Stimulated activated naive CD8-positive, alpha-beta T cell treated with anti-CD3 and anti-CD28 coated beads, Interleukin-15, Interleukin-2, amounts not matched to agents 100 ng/mL and 50 ng/mL, for 24 hours (primary cell): ENCODE data around the gene MAN2A2.

Experiments
- H3K27ac Mint-ChIP-seq: one replicate; pipeline ENCODE4 v1.8.0; 2021; ENCODE audit warnings: mild to moderate bottlenecking, mixed read lengths
- H3K27me3 Mint-ChIP-seq: one replicate; pipeline ENCODE4 v1.8.0; 2021; ENCODE audit warnings: mixed read lengths
- H3K36me3 Mint-ChIP-seq: one replicate; pipeline ENCODE4 v1.8.0; 2021; ENCODE audit warnings: low read depth, mixed read lengths
- H3K4me1 Mint-ChIP-seq: one replicate; pipeline ENCODE4 v1.8.0; 2021; ENCODE audit warnings: low read depth, mixed read lengths
- H3K4me3 Mint-ChIP-seq: one replicate; pipeline ENCODE4 v1.8.0; 2021; ENCODE audit warnings: mild to moderate bottlenecking, mixed read lengths
- H3K9me3 Mint-ChIP-seq: one replicate; pipeline ENCODE4 v1.8.0; 2021; ENCODE audit warnings: mixed read lengths

Gene MAN2A2

GRCh38 chr15:90957031-90957790 lies 54.1 kb downstream of the MAN2A2 start:
- Mint-ChIP-seq H3K9me3 (no peaks in the 10 kb centered on the region), H3K27me3 (no peaks in the 10 kb centered on the region), H3K36me3 (peaks cover 46% of the 10 kb centered on the region), H3K4me3 (peak overlapping the region; percentile 57), H3K4me1 (peaks cover 12% of the 10 kb centered on the region), H3K27ac (peak overlapping the region; percentile 47)

- Mint-ChIP-seq H3K27ac (peak overlapping the region; percentile 47), H3K36me3 (peaks cover 46% of the 10 kb centered on the region), H3K9me3 (no peaks in the 10 kb centered on the region), H3K27me3 (no peaks in the 10 kb centered on the region), H3K4me3 (peak overlapping the region; percentile 57), H3K4me1 (peaks cover 12% of the 10 kb centered on the region)
These were observed 54.7 kb downstream of the MAN2A2 start for GRCh38 chr15:90957791-90958190.

DNA sequence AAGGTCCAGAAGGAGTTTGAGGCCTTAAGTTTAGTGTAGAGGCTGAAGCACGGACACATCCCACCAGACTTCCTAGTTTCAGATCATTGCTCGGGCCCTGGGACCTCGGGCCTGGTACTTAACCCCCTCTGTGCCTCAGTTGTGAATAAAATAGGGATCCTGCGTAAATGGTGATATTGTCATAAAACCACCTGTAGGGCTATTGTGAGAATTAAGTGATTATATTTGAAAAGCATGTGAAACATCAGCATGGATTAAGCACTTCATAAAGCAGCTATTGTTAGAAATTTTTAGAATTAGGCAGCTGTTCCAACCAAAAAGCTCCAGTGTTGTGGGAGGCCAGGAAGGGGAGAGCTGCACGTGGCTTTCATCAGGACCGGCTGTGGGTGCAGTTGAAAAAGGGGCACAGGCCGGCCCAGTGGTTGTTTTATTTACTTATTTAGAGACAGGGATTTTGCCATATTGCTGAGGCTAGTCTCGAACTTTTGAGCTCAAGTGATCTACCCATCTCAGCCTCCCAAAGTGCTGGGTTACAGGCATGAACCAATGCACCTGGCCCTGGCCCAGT lies 56.0 kb downstream of the MAN2A2 start:
- peaks cover 46% of the 10 kb centered on the region for H3K36me3 Mint-ChIP-seq
- H3K27ac Mint-ChIP-seq: no peak overlapping the region

GRCh38 chr15:90959894-90960293 lies 56.8 kb downstream of the MAN2A2 start:
- Mint-ChIP-seq H3K4me1 (peaks cover 12% of the 10 kb centered on the region), H3K27ac (no peak overlapping the region), H3K4me3 (no peak overlapping the region), H3K36me3 (peaks cover 50% of the 10 kb centered on the region), H3K9me3 (no peaks in the 10 kb centered on the region), H3K27me3 (no peaks in the 10 kb centered on the region)

More for the DNA sequence above, 56.0 kb downstream of the MAN2A2 start:
- Mint-ChIP-seq H3K4me1 (peaks cover 12% of the 10 kb centered on the region), H3K4me3 (no peak overlapping the region), H3K27me3 (no peaks in the 10 kb centered on the region), H3K9me3 (no peaks in the 10 kb centered on the region)

- H3K27me3 Mint-ChIP-seq: no peaks in the 10 kb centered on the region
These were observed 57.4 kb downstream of the MAN2A2 start for GRCh38 chr15:90960298-90961091.

DNA sequence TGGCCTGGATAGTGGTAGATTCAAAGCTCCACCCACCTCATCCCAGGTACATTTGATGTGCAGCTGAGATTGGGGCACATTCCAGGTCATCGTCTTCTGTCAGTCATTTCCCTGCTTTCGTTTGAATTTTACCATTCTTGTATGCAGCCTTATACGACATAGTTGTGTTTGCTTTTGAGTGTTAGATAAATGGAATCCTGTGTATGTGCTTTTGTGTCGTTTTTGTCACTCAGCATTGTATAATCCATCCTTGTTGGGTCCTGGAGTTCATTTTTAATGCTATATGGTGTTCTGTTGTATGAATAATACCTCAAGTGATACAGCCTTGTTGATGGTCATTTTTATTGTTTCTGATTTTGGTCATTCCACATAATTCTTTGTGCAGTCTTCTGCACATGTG lies 58.9 kb downstream of the MAN2A2 start:
- no peak overlapping the region for H3K4me3 Mint-ChIP-seq
- peaks cover 4% of the 10 kb centered on the region for H3K4me1 Mint-ChIP-seq
- no peaks in the 10 kb centered on the region for H3K27me3 Mint-ChIP-seq
- H3K9me3 Mint-ChIP-seq: no peaks in the 10 kb centered on the region
- peaks cover 66% of the 10 kb centered on the region for H3K36me3 Mint-ChIP-seq
- no peak overlapping the region for H3K27ac Mint-ChIP-seq

More at GRCh38 chr15:90960298-90961091, 57.4 kb downstream of the MAN2A2 start:
- Mint-ChIP-seq H3K36me3 (peaks cover 55% of the 10 kb centered on the region), H3K9me3 (no peaks in the 10 kb centered on the region), H3K27ac (no peak overlapping the region), H3K4me1 (peaks cover 12% of the 10 kb centered on the region), H3K4me3 (no peak overlapping the region)

DNA sequence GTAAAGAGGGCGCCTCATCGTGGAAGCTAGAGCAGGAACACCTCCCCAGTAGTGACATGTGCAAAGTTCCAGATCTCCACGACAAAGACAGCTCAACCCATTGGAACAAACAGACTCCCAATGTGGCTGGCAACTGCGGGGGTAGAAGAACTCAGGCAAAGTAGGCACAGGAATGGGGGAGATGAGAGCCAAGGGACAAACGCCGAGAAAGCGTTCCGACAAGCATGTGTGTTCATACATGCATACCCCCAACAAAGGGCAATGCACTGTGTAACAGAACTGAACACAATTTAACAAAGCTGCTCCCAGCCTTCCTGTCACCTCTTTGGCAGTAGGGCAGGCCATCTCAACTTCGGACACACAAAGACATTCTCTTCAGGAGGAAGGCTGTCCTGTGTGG lies 63.2 kb downstream of the MAN2A2 start:
- no peaks in the 10 kb centered on the region for H3K9me3 Mint-ChIP-seq
- no peak overlapping the region for H3K4me3 Mint-ChIP-seq
- no peak overlapping the region for H3K27ac Mint-ChIP-seq
- no peaks in the 10 kb centered on the region for H3K27me3 Mint-ChIP-seq
- H3K36me3 Mint-ChIP-seq: peaks cover 86% of the 10 kb centered on the region
- H3K4me1 Mint-ChIP-seq: no peaks in the 10 kb centered on the region

GRCh38 chr15:90967206-90967605 lies 64.1 kb downstream of the MAN2A2 start:
- H3K27ac Mint-ChIP-seq: no peak overlapping the region
- no peaks in the 10 kb centered on the region for H3K27me3 Mint-ChIP-seq
- H3K4me3 Mint-ChIP-seq: no peak overlapping the region
- peaks cover 76% of the 10 kb centered on the region for H3K36me3 Mint-ChIP-seq
- no peaks in the 10 kb centered on the region for H3K9me3 Mint-ChIP-seq
- no peaks in the 10 kb centered on the region for H3K4me1 Mint-ChIP-seq

GRCh38 chr15:90968434-90968833 lies 65.3 kb downstream of the MAN2A2 start:
- Mint-ChIP-seq H3K9me3 (no peaks in the 10 kb centered on the region), H3K4me1 (no peaks in the 10 kb centered on the region), H3K27ac (no peak overlapping the region), H3K36me3 (peaks cover 67% of the 10 kb centered on the region), H3K27me3 (no peaks in the 10 kb centered on the region), H3K4me3 (no peak overlapping the region)

DNA sequence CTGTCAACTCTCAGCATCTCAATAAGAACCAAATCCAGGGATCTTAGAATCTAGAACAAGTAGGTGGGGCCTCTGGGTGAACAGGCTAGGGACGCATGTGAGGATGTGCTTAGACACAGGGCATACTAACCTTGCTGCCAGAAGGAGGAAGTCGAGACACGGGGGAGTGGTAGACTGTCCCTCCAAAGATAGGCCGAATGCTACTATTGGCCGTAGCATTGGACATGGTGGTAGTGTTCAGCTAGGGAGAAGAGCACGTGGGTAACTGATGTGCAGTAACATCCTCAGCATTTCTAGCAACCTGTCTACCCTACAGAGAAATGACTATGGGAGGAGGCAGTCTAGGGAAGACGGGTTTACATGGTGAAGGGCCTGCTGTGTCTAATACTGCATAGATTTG lies 67.2 kb downstream of the MAN2A2 start:
- Mint-ChIP-seq H3K4me1 (no peaks in the 10 kb centered on the region), H3K9me3 (no peaks in the 10 kb centered on the region), H3K27ac (no peak overlapping the region), H3K4me3 (no peak overlapping the region), H3K36me3 (peaks cover 72% of the 10 kb centered on the region), H3K27me3 (no peaks in the 10 kb centered on the region)

GRCh38 chr15:90972133-90972532 lies 69.0 kb downstream of the MAN2A2 start:
- no peaks in the 10 kb centered on the region for H3K4me1 Mint-ChIP-seq
- no peak overlapping the region for H3K4me3 Mint-ChIP-seq
- H3K27ac Mint-ChIP-seq: no peak overlapping the region
- no peaks in the 10 kb centered on the region for H3K9me3 Mint-ChIP-seq
- peaks cover 74% of the 10 kb centered on the region for H3K36me3 Mint-ChIP-seq
- no peaks in the 10 kb centered on the region for H3K27me3 Mint-ChIP-seq
